ENCODE data around the gene LTO1.
"Not testable (repeated sequence)": the region's sequence is repeated elsewhere in the genome, so short reads cannot be mapped to it uniquely, and the experiment has no call there.

Gene LTO1

GRCh38 chr11:69630017-69630416, 45.1 kb downstream of the LTO1 start:
- DNase-seq, result no peak

DNA sequence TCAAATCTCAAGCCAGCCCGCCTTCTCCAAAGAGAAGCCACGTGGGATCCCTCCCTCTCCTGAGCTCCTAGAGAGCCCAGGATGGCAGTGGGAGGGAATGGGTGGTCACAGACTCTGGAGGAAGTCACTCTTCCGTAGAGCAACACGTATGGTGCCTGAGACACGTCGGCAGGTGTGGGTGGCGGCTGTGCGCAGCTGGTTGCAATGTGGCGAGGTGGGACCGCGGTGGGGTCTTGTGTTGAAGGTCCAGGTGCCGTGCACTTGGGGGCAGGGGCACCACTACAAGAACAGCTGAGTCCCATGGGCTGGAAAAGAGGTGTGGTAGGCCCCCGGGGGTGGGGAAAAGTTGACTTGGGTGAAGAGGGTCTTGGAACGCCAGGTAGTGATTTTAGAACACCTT, 47.6 kb downstream of the LTO1 start:
- no peak for DNase-seq

GRCh38 chr11:69625476-69625875, 49.7 kb downstream of the LTO1 start:
- DNase-seq, result no peak

DNA sequence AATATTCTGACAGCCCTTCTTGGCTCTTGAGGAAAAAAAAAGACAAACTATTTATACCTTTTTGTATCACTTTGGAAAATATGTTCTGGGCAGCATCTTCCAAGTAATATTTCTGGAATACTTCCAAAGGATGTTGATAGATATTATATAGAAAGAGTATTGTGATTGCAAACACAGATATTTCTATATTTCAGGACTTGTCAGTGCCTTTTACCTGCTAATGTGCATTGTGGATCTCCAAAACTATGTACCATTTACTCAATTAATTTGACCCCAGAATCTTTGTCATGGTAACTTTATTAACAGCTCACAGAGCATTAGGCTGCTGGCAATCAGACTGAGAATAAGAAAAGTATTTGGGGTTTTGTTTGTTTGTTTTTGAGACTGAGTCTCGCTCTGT, 50.9 kb downstream of the LTO1 start:
- no peak for DNase-seq

GRCh38 chr11:69622097-69622681, 53.0 kb downstream of the LTO1 start:
- DNase-seq, result not testable (repeated sequence)

- DNase-seq, result no peak
Observed at GRCh38 chr11:69620683-69621290, 54.4 kb downstream of the LTO1 start.

DNA sequence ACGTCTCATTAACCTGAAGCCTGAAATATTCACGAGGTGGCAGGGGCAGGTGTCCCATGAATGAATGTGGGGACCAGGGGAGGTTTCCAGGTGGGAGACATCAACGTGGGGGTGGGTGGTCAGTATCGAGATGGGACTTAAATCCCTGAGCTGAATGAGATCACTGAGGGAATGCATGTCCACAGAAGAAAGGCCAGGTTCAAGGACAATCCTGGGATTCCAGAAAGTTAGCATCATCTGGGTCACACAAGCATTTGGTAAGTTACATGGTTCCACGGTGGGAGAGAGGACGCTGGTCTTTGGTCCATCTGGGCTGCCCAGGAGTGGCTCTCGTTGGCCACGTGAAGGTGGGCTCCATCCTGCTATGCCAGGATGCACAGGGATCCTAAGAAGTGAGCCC, 56.9 kb downstream of the LTO1 start:
- no peak for DNase-seq

- no peak for DNase-seq
Observed at GRCh38 chr11:69617682-69618081, 57.5 kb downstream of the LTO1 start.

- DNase-seq, result no peak
Observed at GRCh38 chr11:69617220-69617619, 57.9 kb downstream of the LTO1 start.
